ENCODE measurements around the gene AUTS2.

- TF ChIP-seq ZNF274 (IDR thresholded peaks at IDR 0.05; ENCODE audit: low read depth, low read length) (no peak), SUZ12 (IDR thresholded peaks at IDR 0.05; ENCODE audit: extremely low read depth, insufficient read depth, insufficient read length) (no peak), YY1 (IDR thresholded peaks at IDR 0.05; ENCODE audit: insufficient read depth, insufficient read length) (no peak)
Measured at GRCh38 chr7:70190281-70190680, 592.0 kb downstream of the AUTS2 start.
